Stimulated activated CD4-positive, alpha-beta T cell treated with anti-CD3 and anti-CD28 coated beads, Interleukin-12 subunit alpha, Interleukin-12 subunit beta, amount 100 ng/mL, for 48 hours (primary cell): Measurements from ENCODE around the gene LCE2A.
"Not testable (repeated sequence)": the region's sequence is repeated elsewhere in the genome, so short reads cannot be mapped to it uniquely, and the experiment has no call there.

Experiments used
- DNase-seq, 3 donors: peaks; one replicate each; pipeline ENCODE4 v3.0.0-alpha.2; 2020; ENCODE audit warnings: low read depth in 2 of 3, low spot score in 1 of 3

Gene LCE2A, protein sequence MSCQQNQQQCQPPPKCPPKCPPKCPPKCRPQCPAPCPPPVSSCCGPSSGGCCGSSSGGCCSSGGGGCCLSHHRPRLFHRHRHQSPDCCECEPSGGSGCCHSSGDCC

DNA sequence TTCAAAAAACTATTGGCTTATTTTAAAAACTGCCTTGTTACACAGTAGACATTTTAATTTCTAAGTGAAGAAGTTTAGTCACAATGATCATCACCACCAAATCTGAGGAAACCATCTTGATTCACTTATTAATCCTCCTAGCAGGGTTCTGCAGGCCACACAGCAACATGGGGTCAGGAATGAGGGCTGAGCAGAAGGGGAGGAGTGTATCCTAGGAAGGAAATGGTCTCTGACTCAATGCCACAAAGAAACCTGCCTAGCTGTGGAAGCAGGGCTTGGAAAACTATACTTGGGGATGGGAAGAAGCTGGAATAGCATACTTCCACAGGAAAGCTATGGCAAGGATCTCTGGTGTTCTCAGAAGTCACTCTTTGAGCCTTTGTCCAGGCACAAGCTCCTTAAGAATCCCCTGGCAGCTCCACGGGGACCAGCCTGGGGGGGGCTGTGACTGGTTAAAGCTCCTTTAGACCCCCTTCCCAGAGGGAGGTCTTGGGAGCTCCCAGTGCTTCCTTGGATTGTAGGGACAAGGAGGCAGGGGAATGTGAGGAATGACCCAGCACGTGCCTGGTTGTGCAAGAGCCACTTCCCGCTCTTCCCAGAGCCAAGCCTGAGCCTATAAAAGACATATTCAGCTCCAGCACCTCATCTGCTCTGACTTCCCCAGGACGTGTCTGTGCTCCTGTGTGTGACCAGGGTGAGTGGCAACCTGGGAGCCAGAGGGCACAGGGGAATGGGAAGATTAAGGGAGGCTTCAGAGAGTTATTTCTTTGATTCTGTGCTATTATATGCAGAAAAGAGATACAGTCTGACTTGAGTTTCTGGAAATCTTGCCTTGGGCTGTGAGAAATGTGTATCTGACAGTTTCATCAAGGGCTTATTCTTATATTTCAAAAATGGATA lies at the start of gene LCE2A:
LCE2A (plus strand) TSS at position 645 of the 900 bp plus-strand sequence. CDS start 557 bp downstream, outside the sequence.
- no peak for DNase-seq

DNA sequence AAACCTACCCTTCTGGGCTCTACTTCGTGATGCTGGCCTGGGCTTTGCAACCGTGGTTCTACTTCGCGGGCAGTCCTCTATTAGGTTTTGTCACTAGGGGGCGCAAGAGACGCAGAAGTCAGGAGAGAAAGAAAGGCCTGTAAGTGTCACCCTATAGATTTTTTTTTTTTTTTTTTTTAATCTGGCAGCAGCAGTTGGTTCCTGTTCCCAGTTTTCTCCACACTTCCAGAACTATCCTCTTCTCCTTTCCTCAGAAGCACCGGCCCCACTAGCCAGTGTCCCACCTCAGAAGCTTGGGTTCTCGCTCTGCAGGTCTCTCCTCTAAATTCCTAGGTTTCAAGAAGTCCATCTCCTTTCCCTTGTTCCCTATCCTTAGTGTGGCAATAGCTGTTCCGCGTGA lies 44.0 kb upstream of the LCE2A start:
- DNase-seq, result peak; percentile 15 to 71 (median 41)

DNA sequence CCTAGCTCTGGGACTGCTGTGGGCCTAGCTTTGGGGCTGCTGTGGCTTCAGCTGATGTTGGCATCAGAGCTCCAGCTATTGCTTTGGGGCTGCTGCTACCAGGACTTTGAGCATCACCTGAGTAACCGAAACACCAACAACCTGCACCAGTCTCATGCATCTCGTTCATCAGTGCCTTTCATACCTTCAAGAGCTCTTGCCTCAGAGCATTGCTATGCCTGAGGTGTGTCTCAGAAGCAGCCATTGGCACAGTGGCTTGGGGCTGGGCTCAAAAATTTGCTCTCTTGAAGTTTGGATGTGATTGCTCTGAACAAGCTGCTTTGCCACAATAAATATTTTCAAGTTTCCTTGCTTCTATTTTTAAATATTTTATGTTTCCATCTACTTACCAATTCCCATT lies 41.7 kb upstream of the LCE2A start:
- no peak for DNase-seq

DNA sequence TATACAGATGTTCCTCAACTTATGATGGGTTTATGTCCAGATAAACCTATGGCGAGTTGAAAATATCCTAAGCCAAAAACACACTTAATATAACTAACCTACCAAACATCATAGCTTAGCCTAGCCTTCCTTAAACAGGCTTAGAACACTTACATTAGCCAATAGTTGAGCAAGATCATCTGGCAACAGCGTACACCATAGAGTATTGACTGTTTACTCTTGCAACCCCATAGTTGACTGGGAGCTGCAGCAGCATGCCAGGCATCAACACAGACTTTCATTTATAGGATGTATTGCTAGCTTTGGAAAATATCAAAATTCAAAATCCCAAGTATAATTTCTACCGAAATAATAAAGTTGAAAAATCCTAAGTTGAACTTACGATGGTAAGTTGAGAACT lies 40.5 kb upstream of the LCE2A start:
- no peak for DNase-seq

DNA sequence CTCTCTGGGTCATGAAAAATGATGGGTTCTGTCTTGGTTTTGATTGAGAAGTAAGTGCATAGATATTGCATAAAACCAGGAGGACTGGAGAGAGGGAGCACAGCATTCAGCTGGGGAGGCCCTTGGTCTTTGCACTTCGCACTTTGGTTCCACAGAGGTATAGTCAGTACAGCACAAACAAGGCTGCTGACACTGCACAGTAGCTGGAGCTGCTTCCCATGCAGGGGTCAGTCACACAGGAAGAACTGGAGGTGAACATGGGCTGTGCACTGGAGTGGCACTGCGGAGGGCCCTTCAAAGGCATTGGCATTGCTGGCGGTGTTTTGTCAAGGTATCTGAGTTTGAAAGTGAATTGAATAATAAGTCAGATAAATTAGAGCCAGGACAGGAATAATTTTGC lies 39.5 kb upstream of the LCE2A start:
- no peak for DNase-seq

DNA sequence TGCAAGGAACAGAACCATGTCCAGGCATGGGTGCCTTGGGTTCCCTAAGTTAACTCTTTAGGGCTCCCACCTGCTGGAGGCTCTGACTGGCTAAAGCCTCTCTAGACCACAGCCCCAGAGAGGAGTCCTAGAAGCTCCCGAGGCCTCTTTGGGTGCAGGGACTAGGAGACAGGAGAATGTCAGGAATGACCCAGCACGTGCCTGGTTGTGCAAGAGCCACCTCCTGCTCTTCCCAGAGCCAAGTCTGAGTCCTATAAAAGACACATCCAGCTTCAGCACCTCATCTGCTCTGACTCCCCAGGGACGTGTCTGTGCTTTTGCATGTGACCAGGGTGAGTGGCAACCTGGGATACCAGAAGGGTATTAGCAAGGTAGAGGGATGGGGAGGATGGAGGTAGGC lies 35.0 kb upstream of the LCE2A start, which contains the start of gene LCE2D:
LCE2D (plus strand) TSS at position 283 of the 400 bp plus-strand sequence. CDS start 726 bp downstream, outside the sequence.
- no peak for DNase-seq

DNA sequence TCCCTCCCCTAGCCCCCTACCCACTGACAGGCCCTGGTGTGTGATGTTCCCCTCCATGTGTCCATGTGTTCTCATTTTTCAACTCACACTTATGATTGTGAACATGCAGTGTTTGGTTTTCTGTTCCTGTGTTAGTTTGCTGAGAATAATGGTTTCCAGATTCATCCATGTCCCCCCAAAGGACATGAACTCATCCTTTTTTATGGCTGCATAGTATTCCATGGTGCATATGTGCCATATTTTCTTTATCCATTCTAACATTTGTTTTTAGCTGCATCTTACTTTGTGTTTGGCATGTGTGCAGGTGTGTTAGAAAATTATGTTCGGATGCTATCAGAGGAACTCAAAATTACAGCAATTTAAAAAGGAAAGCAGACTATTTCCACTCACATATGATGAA lies 32.0 kb upstream of the LCE2A start:
- not testable (repeated sequence) for DNase-seq

DNA sequence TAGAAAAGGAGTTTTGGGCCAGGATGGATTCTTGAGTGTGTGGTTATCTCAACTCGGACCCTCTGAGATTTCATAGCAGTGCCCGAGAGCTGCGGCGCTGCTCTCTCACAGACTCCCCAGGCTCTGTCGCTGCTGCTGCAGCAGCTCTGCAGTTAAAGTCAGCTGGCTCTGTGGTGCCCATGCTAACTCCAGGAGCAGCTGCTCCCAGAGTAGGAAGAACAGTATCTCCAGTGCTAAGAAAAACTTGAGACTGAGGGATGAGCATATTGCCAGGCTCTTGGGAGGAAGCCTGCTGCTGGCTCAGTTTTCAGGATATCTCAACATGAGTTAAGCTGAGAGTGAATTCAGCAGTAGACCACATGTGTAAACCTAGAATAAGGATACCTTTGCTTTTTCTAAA lies 30.5 kb upstream of the LCE2A start:
- no peak for DNase-seq

DNA sequence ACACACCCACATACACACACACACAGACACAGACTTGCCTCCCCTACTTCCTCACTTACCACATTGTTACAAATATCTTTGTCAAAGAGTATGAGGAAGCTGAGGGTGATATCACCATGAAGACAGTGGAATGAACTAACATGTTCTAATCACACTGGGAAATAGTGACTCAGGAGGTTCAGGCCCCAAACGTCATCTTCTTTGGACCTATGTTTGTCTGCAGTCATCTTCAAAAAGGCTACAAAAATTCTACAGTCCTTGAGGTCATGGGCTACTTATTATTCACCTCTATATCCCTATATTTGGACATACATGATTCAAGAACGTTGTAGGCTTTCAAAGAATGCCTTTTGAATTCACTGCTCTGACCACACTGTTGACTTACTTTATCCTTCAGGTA lies 25.1 kb upstream of the LCE2A start:
- no peak for DNase-seq

DNA sequence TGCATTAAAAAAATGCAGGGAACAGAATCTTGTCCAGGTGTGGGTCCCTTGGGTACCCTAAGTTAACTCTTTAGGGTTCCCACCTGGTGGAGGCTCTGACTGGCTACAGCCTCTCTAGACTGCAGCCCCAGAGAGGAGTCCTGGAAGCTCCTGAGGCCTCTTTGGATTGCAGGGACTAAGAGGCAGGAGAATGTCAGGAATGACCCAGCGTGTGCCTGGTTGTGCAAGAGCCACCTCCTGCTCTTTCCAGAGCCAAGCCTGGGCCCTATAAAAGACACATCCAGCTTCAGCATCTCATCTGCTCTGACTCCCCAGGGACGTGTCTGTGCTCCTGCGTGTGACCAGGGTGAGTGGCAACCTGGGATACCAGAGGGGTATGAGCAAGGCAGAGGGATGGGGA lies 23.2 kb upstream of the LCE2A start, which contains the start of gene LCE2C:
LCE2C (plus strand) TSS at position 297 of the 400 bp plus-strand sequence. CDS start 737 bp downstream, outside the sequence.
- not testable (repeated sequence) for DNase-seq

DNA sequence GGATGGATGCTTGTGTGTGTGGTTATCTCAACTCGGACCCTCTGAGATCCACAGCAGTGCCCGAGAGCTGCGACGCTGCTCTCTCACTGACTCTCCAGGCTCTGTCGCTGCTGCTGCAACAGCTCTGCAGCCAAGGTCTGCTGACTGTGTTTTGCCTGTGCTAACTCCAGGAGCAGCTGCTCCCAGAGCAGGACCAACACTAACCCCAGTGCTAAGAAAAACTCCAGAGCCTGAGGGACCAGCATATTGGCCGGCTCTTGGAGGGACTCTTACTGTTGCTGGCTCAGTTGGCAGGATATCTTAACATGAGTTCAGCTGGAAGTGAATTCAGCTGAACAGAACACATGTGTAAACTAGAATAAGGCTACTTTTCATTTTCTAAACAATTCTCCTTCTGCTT lies 18.7 kb upstream of the LCE2A start:
- no peak for DNase-seq

DNA sequence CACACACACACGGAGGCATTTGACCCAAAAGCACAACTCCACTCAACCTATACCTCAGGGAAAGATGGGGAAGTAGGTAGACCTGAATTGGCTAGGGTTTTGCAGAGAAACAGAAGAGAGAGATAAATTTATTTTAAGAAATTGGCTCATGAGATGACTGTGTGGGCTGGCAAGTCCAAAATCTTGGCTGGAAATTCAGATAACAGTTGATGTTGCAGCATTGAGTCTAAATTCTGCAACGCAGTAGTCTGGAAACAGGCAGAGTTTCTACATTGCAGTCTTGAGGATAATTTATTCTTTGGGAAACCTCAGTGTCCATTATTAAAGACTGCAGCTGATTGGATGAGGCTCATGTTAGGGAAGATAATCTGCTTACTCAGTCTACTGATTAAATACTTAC lies 16.5 kb upstream of the LCE2A start:
- DNase-seq, result no peak

DNA sequence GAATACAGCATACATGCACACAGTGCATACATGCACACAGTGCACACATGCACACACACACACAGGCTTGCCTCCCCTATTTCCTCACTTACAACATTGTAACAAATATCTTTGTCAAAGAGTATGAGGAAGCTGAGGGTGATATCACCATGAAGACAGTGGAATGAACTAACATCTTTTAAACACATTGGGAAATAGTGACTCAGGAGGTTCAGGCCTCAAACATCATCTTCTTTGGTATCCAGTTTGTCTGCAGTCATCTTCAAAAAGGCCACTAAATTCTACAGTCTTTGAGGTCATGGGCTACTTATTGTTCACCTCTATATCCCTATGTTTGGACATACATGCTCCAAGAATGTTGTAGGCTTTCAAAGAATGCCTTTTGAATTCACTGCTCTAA lies 14.3 kb upstream of the LCE2A start:
- DNase-seq, result no peak

DNA sequence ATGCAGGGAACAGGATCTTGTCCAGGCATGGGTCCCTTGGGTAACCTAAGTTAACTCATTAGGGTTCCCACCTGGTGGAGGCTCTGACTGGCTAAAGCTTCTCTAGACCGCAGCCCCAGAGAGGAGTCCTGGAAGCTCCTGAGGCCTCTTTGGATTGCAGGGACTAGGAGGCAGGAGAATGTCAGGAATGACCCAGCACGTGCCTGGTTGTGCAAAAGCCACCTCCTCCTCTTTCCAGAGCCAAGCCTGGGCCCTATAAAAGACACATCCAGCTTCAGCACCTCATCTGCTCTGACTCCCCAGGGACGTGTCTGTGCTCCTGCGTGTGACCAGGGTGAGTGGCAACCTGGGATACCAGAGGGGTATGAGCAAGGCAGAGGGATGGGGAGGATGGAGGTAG lies 12.3 kb upstream of the LCE2A start, which contains the start of gene LCE2B:
LCE2B (plus strand) TSS at position 301 of the 400 bp plus-strand sequence. CDS start 721 bp downstream, outside the sequence.
- DNase-seq, result not testable (repeated sequence)

DNA sequence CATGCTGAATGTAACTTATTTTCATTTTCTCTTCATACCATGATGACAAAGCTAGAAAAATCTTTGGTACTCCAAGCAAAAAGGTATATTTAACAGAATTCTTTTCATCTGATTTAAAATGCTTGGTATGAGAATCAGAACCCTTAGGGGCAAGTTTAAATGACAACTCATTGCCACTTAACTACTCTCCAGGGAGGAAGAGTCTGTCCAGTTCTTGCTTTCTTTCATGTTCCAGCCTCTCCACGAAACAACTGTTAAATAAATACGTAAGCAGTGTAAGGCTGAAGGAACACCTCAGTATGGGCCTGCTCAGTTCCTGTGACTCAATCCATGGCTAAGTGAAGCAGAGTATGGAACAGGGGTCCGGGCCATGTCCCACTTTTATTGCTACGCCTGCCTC lies 1.6 kb downstream of the LCE2A start:
- no peak for DNase-seq

DNA sequence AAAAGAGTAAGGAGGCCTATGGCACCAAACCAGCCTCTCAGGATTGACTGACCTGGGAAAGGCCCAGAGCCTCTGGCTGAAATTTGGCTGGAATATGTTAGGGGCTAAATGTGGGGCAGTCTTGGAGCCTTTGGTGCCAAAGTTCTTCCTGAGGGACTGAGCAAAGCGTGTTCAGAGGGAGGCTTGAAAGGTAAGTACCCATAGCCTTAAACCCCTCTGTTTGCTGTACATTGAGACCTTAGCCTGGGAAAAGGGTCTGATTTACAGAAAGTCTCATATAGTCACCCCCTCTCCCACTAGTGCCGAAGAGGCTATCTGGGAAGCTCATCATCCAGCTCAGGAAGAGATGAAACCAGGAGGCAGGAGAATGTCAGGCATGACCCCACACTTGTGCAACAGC lies 9.7 kb downstream of the LCE2A start, which contains the start of gene LCE4A:
LCE4A (plus strand) TSS at position 301 of the 400 bp plus-strand sequence. CDS start 916 bp downstream, outside the sequence.
- DNase-seq, result no peak

DNA sequence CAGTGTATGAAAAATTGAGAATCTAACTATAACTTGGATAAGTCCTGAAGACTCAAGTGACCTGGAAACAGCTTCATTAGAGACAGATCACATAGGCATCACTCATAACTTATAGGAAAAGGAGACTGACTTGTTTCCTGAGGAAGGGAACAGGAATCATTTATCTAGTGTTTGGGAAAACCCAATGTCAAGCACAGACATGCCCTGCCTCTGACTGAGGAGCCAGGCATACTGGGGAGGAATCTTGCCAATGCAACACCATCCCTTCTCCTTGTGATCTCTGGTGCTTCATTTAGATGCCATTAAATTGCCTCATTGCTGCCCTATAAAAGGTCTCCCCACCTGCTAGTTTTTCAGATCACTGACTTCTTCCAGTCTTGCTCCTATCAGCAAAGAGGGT lies 20.1 kb downstream of the LCE2A start:
- no peak for DNase-seq

DNA sequence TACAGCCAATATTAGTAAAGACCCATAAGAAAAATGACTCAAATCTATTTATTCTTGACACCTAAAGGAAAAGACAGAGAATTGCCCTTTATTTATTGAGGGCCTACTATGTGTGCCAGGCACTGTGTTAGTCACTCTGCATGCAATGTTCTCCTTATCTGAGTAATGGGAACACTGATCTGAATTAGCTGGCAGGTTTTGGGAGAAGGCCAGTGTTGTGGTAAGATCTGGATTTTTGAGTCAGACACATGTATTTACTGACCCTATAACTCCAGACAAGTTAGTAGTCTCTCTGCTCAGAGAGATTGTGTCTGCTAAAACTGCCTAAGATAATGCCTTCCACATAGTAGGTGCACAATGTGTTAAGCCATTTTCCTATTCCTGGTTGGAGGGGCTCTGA lies 27.1 kb downstream of the LCE2A start:
- no peak for DNase-seq

DNA sequence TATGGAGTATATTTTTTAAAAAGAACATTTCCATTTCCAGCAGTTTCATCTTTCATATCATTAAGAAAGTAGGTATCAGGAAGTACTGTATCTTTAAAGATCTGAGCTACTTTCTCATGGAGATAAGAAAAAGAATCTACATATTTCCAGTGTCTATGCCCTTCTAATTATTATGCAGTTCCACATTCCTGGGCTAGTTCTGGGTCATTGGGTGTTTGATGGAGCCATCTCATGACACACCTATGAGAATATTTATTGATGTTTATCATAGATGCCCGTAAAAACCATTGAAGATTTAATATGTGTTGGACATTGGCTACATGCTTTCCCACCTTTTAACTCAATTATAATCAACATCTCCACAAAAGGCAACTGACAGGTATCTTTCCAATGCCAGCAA lies 30.8 kb downstream of the LCE2A start:
- no peak for DNase-seq

DNA sequence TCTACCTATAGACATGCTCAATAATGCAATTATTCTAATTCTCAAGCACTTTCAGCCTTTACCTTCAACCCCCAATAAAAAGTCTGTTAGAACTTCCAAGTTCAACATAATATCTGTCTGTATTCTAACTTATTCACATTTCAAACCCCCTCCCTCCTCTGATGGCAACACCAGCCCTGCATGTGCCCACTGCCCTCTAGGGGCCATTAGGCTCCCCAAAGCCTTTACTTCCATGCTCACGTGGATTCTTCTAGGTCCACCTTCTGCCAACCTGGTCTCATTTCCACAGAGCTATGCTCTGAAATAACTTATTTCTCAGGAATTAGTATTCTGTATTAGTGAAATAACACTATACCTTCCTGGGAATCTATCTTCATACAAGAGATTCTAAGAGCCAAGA lies 37.5 kb downstream of the LCE2A start:
- DNase-seq, result no peak

DNA sequence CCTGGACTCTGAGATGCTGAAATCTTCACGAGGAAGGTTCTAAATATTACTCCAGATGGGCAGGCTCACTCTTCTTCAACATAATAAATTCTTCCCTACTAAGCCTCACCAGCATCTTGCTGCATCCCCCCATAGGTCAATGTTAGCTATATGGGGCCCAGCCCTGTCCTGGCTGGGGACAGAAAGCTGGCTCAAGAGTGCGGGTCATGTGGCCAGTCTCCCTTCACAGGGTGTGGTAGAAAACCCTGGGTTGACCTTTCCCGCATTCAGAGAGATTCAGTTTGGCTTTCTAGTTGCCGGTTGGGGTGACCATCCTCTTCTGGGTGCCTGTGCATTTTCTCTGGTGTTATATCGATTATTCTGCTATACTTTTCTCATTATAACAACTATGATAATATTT lies 39.9 kb downstream of the LCE2A start:
- DNase-seq, result no peak

DNA sequence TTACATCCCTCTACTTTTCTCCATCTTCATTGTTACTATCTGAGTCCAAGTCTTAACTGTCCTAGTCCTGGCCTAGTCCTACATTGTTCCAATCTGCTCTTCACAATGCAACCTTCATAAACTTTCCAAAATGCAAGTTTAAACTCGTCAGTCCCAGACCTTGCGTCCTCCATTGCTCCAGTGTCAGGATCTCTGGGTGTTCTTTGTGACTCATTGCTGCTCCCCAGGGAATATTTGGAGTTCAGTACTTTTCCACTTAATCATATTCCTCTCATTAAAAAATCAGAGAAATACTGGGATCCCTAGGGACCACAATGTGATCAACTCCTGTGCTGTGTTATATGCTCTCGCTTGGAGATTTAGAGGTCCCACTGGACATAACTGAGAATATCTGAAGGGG lies 41.7 kb downstream of the LCE2A start:
- DNase-seq, result no peak
